VCaP (cell line): ENCODE measurements around the gene PRKCB.

Experiments used
- H3K27ac ChIP-seq: fragments of 450-650 bp; 2 replicates; pipeline ENCODE4 v1.5.1; 2017
- CTCF ChIP-seq: fragments of 450-650 bp; conservative IDR thresholded peaks from 2 replicates; pipeline ENCODE4 v1.5.1; 2017; ENCODE audit warnings: mild to moderate bottlenecking, moderate library complexity

The PRKCB gene

GRCh38 chr16:24001710-24002109, 165.9 kb downstream of the PRKCB start:
- TF ChIP-seq CTCF: no peak
- H3K27ac ChIP-seq: no peak overlapping the region

- TF ChIP-seq CTCF: no peak
- H3K27ac ChIP-seq: no peak overlapping the region
These were observed 166.8 kb downstream of the PRKCB start for GRCh38 chr16:24002619-24003018.

GRCh38 chr16:24005577-24005976, 169.8 kb downstream of the PRKCB start:
- no peak for TF ChIP-seq CTCF
- H3K27ac ChIP-seq: no peak overlapping the region

- TF ChIP-seq CTCF: no peak
- H3K27ac ChIP-seq: no peak overlapping the region
These were observed 171.6 kb downstream of the PRKCB start for GRCh38 chr16:24007391-24007790.

- no peak overlapping the region for H3K27ac ChIP-seq
- TF ChIP-seq CTCF: no peak
These were observed 172.2 kb downstream of the PRKCB start for GRCh38 chr16:24007934-24008333.

GRCh38 chr16:24009098-24009497, 173.3 kb downstream of the PRKCB start:
- H3K27ac ChIP-seq: no peak overlapping the region
- no peak for TF ChIP-seq CTCF

GRCh38 chr16:24009955-24010354, 174.2 kb downstream of the PRKCB start:
- H3K27ac ChIP-seq: no peak overlapping the region
- TF ChIP-seq CTCF: no peak
